ENCODE measurements around the gene LMO4. TPM values are rescaled to one million over a fixed set of nuclear protein-coding genes. Genes with fewer than 3 reads are reported as not detected.

The LMO4 gene
- 26.8 to 37.6 TPM (median 36.1 TPM) in 3 replicates for total RNA-seq
- long read RNA-seq, full-length matches to known transcripts: 5 of 8 reads
- long read RNA-seq, partial matches to known transcripts: 0 of 8 reads
- long read RNA-seq, other reads (novel, unspliced or antisense): 3 of 8 reads

- peaks cover 31% of the 10 kb centered on the region for H3K4me1 Mint-ChIP-seq (ENCODE audit: low read depth)
- peak within 1 kb of the TSS; percentile 97 for H3K27ac Mint-ChIP-seq (ENCODE audit: unreplicated experiment)
- no peaks in the 10 kb centered on the region for H3K9me3 Mint-ChIP-seq (ENCODE audit: low read depth)
- H3K36me3 Mint-ChIP-seq (ENCODE audit: low read depth): no peaks in the 10 kb centered on the region
- H3K27me3 Mint-ChIP-seq (ENCODE audit: low read depth): no peaks in the 10 kb centered on the region
- DNase-seq (ENCODE audit: low spot score): peak; percentile 98
- TF ChIP-seq CTCF (IDR thresholded peaks at IDR 0.05): no peak
- peak within 1 kb of the TSS; percentile 88 for H3K4me3 Mint-ChIP-seq (ENCODE audit: unreplicated experiment)
Measured at GRCh38 chr1:87328272-87329050, at the start of gene LMO4. Gene LMO4 (plus strand): TSS chr1:87328880. CDS start chr1:87332016, 3,136 bp downstream.

GRCh38 chr1:87279536-87279875 is 49.2 kb upstream of the LMO4 start:
- Mint-ChIP-seq H3K4me1 (ENCODE audit: low read depth) (peaks cover 19% of the 10 kb centered on the region), H3K9me3 (ENCODE audit: low read depth) (no peaks in the 10 kb centered on the region), H3K36me3 (ENCODE audit: low read depth) (no peaks in the 10 kb centered on the region), H3K27ac (ENCODE audit: unreplicated experiment) (no peak overlapping the region), H3K27me3 (ENCODE audit: low read depth) (no peaks in the 10 kb centered on the region), H3K4me3 (ENCODE audit: unreplicated experiment) (no peak overlapping the region)
- TF ChIP-seq CTCF (IDR thresholded peaks at IDR 0.05): no peak
- no peak for DNase-seq (ENCODE audit: low spot score)

GRCh38 chr1:87279966-87280535 is 48.6 kb upstream of the LMO4 start:
- H3K9me3 Mint-ChIP-seq (ENCODE audit: low read depth): no peaks in the 10 kb centered on the region
- no peak overlapping the region for H3K27ac Mint-ChIP-seq (ENCODE audit: unreplicated experiment)
- no peak overlapping the region for H3K4me3 Mint-ChIP-seq (ENCODE audit: unreplicated experiment)
- TF ChIP-seq CTCF (IDR thresholded peaks at IDR 0.05): peak; percentile 58
- H3K4me1 Mint-ChIP-seq (ENCODE audit: low read depth): peaks cover 19% of the 10 kb centered on the region
- DNase-seq (ENCODE audit: low spot score): no peak
- H3K36me3 Mint-ChIP-seq (ENCODE audit: low read depth): no peaks in the 10 kb centered on the region
- H3K27me3 Mint-ChIP-seq (ENCODE audit: low read depth): no peaks in the 10 kb centered on the region

- H3K4me1 Mint-ChIP-seq (ENCODE audit: low read depth): peaks cover 5% of the 10 kb centered on the region
- H3K9me3 Mint-ChIP-seq (ENCODE audit: low read depth): no peaks in the 10 kb centered on the region
- H3K27ac Mint-ChIP-seq (ENCODE audit: unreplicated experiment): no peak overlapping the region
- no peak for TF ChIP-seq CTCF (IDR thresholded peaks at IDR 0.05)
- H3K36me3 Mint-ChIP-seq (ENCODE audit: low read depth): no peaks in the 10 kb centered on the region
- H3K4me3 Mint-ChIP-seq (ENCODE audit: unreplicated experiment): no peak overlapping the region
- no peaks in the 10 kb centered on the region for H3K27me3 Mint-ChIP-seq (ENCODE audit: low read depth)
- no peak for DNase-seq (ENCODE audit: low spot score)
Measured at GRCh38 chr1:87284456-87285240, 44.0 kb upstream of the LMO4 start.

GRCh38 chr1:87291107-87291506 is 37.6 kb upstream of the LMO4 start:
- DNase-seq (ENCODE audit: low spot score): no peak
- peaks cover 11% of the 10 kb centered on the region for H3K27me3 Mint-ChIP-seq (ENCODE audit: low read depth)
- H3K4me1 Mint-ChIP-seq (ENCODE audit: low read depth): no peaks in the 10 kb centered on the region
- TF ChIP-seq CTCF (IDR thresholded peaks at IDR 0.05): no peak
- no peaks in the 10 kb centered on the region for H3K9me3 Mint-ChIP-seq (ENCODE audit: low read depth)
- H3K36me3 Mint-ChIP-seq (ENCODE audit: low read depth): no peaks in the 10 kb centered on the region
- H3K27ac Mint-ChIP-seq (ENCODE audit: unreplicated experiment): no peak overlapping the region
- H3K4me3 Mint-ChIP-seq (ENCODE audit: unreplicated experiment): no peak overlapping the region

Measured in chondrocyte (in vitro differentiated cells).